Tibial nerve (tissue), 3 donors: Measurements from ENCODE around the gene TBK1.

ENCODE experiments used
- POLR2A ChIP-seq, 2 donors: fragments of 450-650 bp; IDR thresholded peaks; one replicate each; pipeline ENCODE4 v1.6.1; 2017; ENCODE audit warnings: antibody characterized with exemption in 2 of 2, mild to moderate bottlenecking in 2 of 2, moderate library complexity in 2 of 2
- TF ChIP-seq, protein P1 (sequence below), 5 experiments: fragments of 200-600 bp in 3 of 5; fragments of 450-650 bp in 2 of 5; sonication (generic) in 3 of 5; IDR thresholded peaks; one replicate each; pipeline ENCODE4 v1.5.1; 2016 to 2019; ENCODE audit warnings: antibody characterized with exemption in 5 of 5, mild to moderate bottlenecking in 3 of 5, moderate library complexity in 2 of 5

DNA sequence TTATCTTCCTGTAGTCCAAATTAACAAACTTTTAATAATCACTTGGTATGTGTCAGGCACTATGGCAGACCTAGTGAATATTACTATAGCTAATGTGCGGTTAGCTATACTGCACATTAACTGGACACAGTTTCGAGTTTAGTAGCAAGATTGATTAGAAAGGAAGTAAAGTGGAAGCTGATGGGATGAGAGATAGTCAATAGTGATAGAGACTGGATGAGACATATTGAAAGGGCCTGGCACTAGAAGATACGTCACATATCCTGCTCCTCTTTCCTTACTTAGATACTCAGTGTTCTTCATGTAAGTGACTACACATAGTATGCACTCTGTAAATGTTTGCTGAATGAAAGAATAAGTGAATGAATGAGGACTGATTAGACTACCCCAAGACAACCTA lies 5.5 kb downstream of the TBK1 start:
- TF ChIP-seq POLR2A (IDR thresholded peaks at IDR 0.05): no peak
- TF ChIP-seq, protein P1, sequence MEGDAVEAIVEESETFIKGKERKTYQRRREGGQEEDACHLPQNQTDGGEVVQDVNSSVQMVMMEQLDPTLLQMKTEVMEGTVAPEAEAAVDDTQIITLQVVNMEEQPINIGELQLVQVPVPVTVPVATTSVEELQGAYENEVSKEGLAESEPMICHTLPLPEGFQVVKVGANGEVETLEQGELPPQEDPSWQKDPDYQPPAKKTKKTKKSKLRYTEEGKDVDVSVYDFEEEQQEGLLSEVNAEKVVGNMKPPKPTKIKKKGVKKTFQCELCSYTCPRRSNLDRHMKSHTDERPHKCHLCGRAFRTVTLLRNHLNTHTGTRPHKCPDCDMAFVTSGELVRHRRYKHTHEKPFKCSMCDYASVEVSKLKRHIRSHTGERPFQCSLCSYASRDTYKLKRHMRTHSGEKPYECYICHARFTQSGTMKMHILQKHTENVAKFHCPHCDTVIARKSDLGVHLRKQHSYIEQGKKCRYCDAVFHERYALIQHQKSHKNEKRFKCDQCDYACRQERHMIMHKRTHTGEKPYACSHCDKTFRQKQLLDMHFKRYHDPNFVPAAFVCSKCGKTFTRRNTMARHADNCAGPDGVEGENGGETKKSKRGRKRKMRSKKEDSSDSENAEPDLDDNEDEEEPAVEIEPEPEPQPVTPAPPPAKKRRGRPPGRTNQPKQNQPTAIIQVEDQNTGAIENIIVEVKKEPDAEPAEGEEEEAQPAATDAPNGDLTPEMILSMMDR (IDR thresholded peaks at IDR 0.05): no peak
